Activated CD4-positive, alpha-beta T cell treated with anti-CD3 and anti-CD28 coated beads, Interleukin-2, amount 50 U/mL, for 1 hour (primary cell): Measurements from ENCODE around the gene VCAN.

Source experiments
- DNase-seq: peaks from one replicate; pipeline ENCODE4 v3.0.0-alpha.2; 2020

VCAN gene

GRCh38 chr5:83540105-83540504 lies 68.6 kb downstream of the VCAN start:
- DNase-seq = no peak

DNA sequence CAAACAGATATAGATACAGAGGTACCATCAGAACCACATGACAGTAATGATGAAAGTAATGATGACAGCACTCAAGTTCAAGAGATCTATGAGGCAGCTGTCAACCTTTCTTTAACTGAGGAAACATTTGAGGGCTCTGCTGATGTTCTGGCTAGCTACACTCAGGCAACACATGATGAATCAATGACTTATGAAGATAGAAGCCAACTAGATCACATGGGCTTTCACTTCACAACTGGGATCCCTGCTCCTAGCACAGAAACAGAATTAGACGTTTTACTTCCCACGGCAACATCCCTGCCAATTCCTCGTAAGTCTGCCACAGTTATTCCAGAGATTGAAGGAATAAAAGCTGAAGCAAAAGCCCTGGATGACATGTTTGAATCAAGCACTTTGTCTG lies 69.2 kb downstream of the VCAN start:
- DNase-seq = no peak

- DNase-seq = no peak
Measured at GRCh38 chr5:83542839-83543238, 71.3 kb downstream of the VCAN start.

DNA sequence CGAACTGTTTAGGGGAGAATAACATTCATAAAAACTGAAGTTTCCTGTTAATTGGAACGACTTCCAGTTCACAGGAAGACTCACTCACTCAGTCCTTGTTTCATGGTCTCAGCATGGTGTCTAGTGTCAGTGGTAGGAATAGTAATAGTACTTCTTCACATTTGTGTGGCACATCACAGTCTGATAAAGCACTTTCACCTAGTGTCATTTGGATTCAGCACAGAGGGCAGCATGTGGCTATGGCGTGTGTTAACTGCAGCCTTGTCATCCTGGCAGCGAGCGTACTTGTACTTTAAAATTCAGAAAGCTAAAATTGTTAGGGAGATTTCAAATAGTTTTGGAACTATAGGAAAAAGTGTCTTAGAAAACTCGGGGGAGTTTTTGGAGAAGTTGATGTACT lies 72.4 kb downstream of the VCAN start:
- DNase-seq = no peak

DNA sequence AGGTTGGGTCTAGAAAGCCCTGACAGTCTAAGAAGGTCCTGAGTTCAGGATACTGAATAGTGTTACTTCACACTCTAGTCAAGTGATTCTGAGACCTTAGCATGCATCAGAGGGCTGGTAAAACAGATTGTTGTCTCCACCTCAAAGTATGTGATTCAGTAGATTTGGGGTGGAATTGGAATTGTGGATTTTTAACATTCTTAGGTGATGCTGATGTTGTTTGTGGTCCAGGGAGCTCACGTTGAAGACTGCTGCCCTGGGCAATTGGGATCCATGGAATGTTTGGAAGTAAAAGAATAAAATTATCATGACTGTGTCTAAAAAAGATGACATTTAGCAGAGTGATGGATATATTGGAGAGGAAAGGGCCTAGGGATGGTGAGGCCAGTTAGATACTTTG lies 75.6 kb downstream of the VCAN start:
- no peak for DNase-seq

DNA sequence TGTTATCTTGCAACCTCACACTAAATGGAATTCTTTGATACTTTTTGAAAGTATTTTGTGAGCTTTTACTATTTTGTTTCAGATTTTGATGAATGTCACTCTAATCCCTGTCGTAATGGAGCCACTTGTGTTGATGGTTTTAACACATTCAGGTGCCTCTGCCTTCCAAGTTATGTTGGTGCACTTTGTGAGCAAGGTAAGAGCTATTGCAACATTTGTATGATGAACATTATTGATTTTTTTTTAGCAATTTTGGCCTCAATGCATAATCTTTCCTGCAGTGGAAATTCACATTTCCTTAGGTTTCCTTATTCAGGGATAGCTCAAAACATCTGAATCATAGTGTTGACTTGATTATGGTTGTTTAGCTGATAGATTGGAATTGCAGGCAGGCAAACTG lies 76.3 kb downstream of the VCAN start:
- DNase-seq = no peak

- no peak for DNase-seq
Measured at GRCh38 chr5:83548581-83548980, 77.0 kb downstream of the VCAN start.

- no peak for DNase-seq
Measured at GRCh38 chr5:83549076-83549475, 77.5 kb downstream of the VCAN start.

- DNase-seq = no peak
Measured at GRCh38 chr5:83549674-83550073, 78.1 kb downstream of the VCAN start.

DNA sequence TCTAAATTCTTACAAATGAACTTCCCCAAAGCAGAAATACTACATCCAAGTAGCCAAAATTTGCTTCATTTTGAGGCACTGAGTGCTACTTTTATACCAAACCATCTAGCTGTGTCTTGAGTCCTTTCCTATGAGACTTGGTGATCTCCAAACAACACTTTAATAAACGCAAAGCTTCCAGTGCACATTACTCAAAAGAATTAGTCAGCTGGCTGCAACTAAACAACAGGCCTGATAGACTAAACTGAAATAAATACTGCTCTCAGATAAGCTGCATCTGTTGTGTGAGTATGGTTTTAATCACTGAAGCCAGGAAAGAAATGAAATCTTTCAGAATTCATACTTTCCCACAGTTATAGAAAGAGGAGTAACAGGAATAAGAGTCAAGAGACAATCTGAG lies 80.3 kb downstream of the VCAN start:
- DNase-seq = no peak

DNA sequence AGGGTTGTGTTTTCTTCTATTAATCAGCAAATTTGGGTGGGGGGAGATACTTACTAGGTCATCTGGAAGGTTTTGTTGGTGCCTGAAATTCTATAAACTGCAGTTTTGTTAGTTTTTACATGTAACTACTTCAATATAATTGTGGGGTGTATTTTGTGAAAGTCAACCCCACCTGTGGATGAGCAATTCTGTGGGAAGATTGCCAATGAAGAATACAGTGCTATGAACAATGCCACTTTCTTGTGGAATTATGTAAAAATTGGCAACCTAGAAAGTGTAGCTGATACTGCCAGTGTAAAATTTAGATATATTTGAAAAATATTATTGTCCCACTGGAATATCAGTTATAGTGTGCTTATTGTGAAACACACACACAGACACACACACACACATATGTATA lies 80.7 kb downstream of the VCAN start:
- no peak for DNase-seq

DNA sequence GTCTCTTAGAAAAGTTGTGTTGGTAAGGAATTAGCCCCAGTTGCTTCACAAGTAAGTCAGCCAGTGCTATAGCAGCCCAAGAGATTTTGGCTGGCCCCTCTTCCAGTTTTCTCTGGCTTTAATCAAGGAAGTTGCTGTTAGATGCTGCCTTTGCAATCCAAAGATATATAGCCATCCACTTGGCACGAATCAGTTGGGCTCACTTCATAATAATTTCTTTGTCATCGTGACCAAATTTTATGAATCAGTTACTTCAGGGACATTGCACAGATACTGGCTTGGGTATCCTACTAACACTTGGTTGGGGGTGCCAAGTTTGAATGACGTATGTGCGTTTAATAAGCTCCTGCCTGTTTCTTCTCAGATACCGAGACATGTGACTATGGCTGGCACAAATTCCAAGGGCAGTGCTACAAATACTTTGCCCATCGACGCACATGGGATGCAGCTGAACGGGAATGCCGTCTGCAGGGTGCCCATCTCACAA lies 81.5 kb downstream of the VCAN start:
- DNase-seq = no peak

GRCh38 chr5:83554133-83554532 lies 82.6 kb downstream of the VCAN start:
- no peak for DNase-seq

GRCh38 chr5:83554686-83555085 lies 83.1 kb downstream of the VCAN start:
- no peak for DNase-seq

GRCh38 chr5:83555263-83555662 lies 83.7 kb downstream of the VCAN start:
- no peak for DNase-seq

- no peak for DNase-seq
Measured at GRCh38 chr5:83556190-83556589, 84.6 kb downstream of the VCAN start.

DNA sequence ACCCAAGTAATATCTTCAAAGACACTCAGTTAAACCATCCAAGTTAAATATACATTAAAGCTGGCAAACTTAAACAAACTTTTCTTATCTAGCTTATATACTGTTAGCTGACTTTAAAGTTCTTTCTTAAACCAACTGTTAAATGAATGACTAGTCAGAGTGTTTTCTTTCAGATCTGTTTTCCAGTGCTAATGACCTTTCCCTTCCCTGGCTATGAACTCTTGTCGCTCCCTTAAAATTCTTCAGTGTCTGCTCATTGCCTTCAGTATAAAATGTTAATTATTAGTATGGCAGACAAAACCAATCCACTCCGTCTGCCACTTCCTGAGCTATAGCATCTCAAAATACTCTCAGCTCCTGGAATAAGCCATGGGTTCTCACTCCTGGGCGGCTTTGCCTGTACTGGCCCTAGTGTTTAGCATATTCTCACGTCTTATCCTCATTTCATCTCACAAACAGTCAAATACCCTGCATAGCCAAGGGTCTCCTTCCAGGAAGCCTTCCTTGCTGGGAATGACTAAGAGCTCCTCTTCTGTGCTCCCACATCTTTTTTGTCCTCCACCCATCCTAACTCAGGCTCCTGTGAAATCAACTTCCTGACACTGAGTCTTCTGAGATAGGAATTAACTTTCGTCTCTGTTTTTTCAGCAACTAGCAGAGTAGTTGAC lies 87.7 kb downstream of the VCAN start:
- DNase-seq = no peak

- no peak for DNase-seq
Measured at GRCh38 chr5:83562071-83562606, 90.6 kb downstream of the VCAN start.

DNA sequence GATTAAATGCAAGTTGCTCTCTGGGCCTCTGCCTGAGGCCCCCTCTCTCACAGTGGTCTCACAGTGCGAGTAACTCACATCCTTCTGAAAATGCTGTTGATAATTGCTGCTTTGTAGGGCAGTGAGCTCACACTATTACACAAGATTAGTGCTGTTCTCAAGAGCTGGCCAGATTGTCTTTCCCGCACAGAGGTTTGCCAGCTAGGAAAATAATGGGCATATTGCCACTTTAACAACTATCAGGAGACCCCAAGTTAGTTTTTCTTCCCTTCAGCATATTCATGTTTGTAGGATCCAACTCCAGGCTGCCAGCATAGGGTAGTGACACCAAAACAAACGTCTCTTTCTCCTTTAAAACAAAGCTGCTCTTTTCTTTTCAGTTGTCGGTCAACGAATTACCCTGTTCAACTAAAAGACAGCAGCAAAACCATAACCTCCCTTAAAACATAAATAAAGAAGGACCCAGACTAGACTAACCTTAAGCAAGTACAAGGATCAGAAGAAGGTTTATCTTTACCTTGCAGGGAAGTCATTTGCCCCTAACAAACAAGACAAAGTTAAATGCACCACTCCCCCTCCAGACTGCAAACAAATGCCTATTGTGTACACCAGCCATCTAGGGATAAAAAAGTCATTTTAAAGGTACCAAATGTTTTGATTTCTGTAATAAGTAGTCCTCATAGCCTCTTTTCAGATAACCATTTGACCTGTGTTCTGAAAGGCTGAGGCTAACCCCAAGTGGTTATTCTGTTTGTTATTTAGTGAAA lies 91.4 kb downstream of the VCAN start:
- no peak for DNase-seq

- DNase-seq = no peak
Measured at GRCh38 chr5:83563631-83564030, 92.1 kb downstream of the VCAN start.

GRCh38 chr5:83564069-83564749 lies 92.7 kb downstream of the VCAN start:
- DNase-seq = no peak

- no peak for DNase-seq
Measured at GRCh38 chr5:83567741-83568140, 96.2 kb downstream of the VCAN start.

GRCh38 chr5:83568186-83568585 lies 96.6 kb downstream of the VCAN start:
- DNase-seq = no peak

- no peak for DNase-seq
Measured at GRCh38 chr5:83570916-83571315, 99.4 kb downstream of the VCAN start.
